Measurements from ENCODE around the gene RALB.

The RALB gene

DNA sequence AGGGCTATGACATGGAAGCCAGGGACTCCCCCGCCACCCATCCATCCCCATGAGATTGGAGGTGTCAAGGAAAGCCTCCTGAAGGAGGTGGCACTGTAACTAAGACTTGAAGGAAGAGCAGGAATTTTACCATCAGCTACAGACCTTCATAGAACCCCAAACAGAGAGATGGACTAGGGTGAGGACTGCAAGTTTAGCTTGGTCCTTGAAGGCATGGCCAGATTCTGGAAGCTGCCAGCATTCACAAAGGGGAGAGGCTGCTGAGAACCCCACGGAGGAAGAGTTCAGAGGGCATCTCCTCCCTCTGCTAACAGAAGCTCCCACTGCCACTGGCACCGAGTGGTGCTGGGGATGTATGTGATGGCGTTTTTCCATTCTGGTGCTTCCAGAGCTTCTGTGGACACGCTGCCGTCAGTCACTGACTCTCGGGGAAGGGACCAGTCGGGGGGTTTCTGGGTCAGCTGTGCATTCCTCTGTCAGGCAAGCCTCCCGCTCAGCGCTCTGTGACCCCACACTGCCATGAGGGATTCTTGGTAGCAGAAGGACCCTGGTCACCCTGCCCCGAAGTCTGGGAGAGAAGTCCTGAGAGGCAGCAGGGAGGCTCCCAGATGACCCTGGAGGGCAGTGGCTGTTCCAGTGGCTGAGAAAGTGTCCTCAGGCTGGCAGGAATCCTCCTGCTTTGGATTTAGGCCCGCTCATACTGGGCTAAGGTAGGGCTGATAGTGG is 47.5 kb upstream of the RALB start:
- H3K27me3 ChIP-seq (ENCODE audit: control insufficient read depth in 1 of 2, insufficient read depth in 1 of 2, low read length in 2 of 2), result peaks cover 0 to 10% of the 10 kb centered on the region in 2 experiments
- H3K4me2 ChIP-seq (ENCODE audit: low read length, poor library complexity, severe bottlenecking), result no peak overlapping the region
- no peaks in the 10 kb centered on the region for H3K4me1 ChIP-seq (ENCODE audit: control insufficient read depth, insufficient read depth, low read depth, low read length)
- no peak overlapping the region for H2BK120ac ChIP-seq (ENCODE audit: low read depth, low read length)
- H3K18ac ChIP-seq (ENCODE audit: low read depth in 1 of 2, low read length in 2 of 2), result no peak overlapping the region
- no peak overlapping the region for H2BK5ac ChIP-seq (ENCODE audit: low read depth, low read length, poor library complexity, severe bottlenecking)
- WGBS, result 97% methylated on average over 11 of the region's 12 CpGs
- H2BK12ac ChIP-seq (ENCODE audit: low read length in 2 of 2), result no peak overlapping the region
- H4K8ac ChIP-seq (ENCODE audit: low read length), result no peak overlapping the region
- no peak overlapping the region for H3K4ac ChIP-seq (ENCODE audit: low read depth in 1 of 2, low read length in 2 of 2)
- no peaks in the 10 kb centered on the region for H3K36me3 ChIP-seq (ENCODE audit: control insufficient read depth in 1 of 2, insufficient read depth in 2 of 2, low read depth in 1 of 2, low read length in 2 of 2)
- no peak overlapping the region for H3K9ac ChIP-seq (ENCODE audit: low read length)
- H2AFZ ChIP-seq (ENCODE audit: low read depth, low read length), result no peak overlapping the region
- H3K9me3 ChIP-seq (ENCODE audit: control insufficient read depth, low read length), result no peaks in the 10 kb centered on the region
- H3K14ac ChIP-seq (ENCODE audit: low read length in 2 of 2), result no peak overlapping the region
- no peak for DNase-seq
- no peaks in the 10 kb centered on the region for H3K79me1 ChIP-seq (replicated peaks; ENCODE audit: low read length, poor library complexity, severe bottlenecking)
- no peak overlapping the region for H4K91ac ChIP-seq (ENCODE audit: low read length)
- no peak overlapping the region for H3K4me3 ChIP-seq (ENCODE audit: insufficient read depth in 1 of 2, low read depth in 1 of 2, low read length in 2 of 2)
- H3K23ac ChIP-seq (ENCODE audit: low read length in 2 of 2), result no peak overlapping the region
- no peak overlapping the region for H2AK5ac ChIP-seq (ENCODE audit: low read length, severe bottlenecking)
- no peak overlapping the region for H3K27ac ChIP-seq (ENCODE audit: low read length, poor library complexity, severe bottlenecking)
- H2BK15ac ChIP-seq (ENCODE audit: low read depth, poor library complexity, severe bottlenecking), result no peak overlapping the region

DNA sequence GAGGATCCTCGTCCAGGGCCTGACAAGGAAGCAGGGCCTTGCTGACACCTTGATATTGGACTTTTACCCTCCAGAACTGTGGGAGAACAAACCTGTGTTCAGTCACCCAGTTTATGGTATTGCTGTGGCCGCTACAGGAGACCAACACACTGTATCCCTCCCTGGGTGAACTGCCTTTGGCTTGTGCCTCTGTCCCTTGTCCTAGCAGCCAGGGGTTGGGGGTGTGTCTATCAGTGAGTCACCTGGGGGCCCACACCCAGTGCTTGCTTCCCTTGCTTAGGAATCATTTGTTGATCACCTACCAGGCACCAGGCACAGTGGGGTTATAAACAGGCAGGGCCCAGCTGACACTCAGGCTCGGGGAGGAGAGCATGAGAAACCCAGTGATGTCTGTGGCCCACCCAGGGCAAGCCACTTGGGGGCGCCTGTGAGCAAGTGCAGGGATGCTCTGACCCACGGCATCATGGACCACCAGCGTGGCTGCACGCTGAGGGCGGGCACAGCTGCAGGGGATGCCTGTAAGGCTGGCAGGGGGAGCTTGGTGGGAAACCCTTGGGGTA is 46.5 kb upstream of the RALB start:
- Histone ChIP-seq H2BK5ac (ENCODE audit: low read depth, low read length, poor library complexity, severe bottlenecking) (no peak overlapping the region), H3K36me3 (ENCODE audit: control insufficient read depth in 1 of 2, insufficient read depth in 2 of 2, low read depth in 1 of 2, low read length in 2 of 2) (no peaks in the 10 kb centered on the region), H3K79me1 (replicated peaks; ENCODE audit: low read length, poor library complexity, severe bottlenecking) (peaks cover 3% of the 10 kb centered on the region), H3K14ac (ENCODE audit: low read length in 2 of 2) (no peak overlapping the region), H3K27ac (ENCODE audit: low read length, poor library complexity, severe bottlenecking) (no peak overlapping the region), H2BK120ac (ENCODE audit: low read depth, low read length) (no peak overlapping the region), H2BK15ac (ENCODE audit: low read depth, poor library complexity, severe bottlenecking) (no peak overlapping the region), H3K18ac (ENCODE audit: low read depth in 1 of 2, low read length in 2 of 2) (peak overlapping the region in 1 of 2 experiments; percentile 0), H2BK12ac (ENCODE audit: low read length in 2 of 2) (no peak overlapping the region), H3K4ac (ENCODE audit: low read depth in 1 of 2, low read length in 2 of 2) (no peak overlapping the region), H4K8ac (ENCODE audit: low read length) (no peak overlapping the region), H3K4me2 (ENCODE audit: low read length, poor library complexity, severe bottlenecking) (no peak overlapping the region), H3K23ac (ENCODE audit: low read length in 2 of 2) (no peak overlapping the region), H3K27me3 (ENCODE audit: control insufficient read depth in 1 of 2, insufficient read depth in 1 of 2, low read length in 2 of 2) (peaks cover 0 to 10% of the 10 kb centered on the region in 2 experiments), H4K91ac (ENCODE audit: low read length) (no peak overlapping the region), H3K4me1 (ENCODE audit: control insufficient read depth, insufficient read depth, low read depth, low read length) (peaks cover 3% of the 10 kb centered on the region), H3K9ac (ENCODE audit: low read length) (no peak overlapping the region), H2AK5ac (ENCODE audit: low read length, severe bottlenecking) (no peak overlapping the region), H3K9me3 (ENCODE audit: control insufficient read depth, low read length) (no peaks in the 10 kb centered on the region), H2AFZ (ENCODE audit: low read depth, low read length) (no peak overlapping the region), H3K4me3 (ENCODE audit: insufficient read depth in 1 of 2, low read depth in 1 of 2, low read length in 2 of 2) (no peak overlapping the region)
- DNase-seq, result no peak
- WGBS, result 49% methylated on average over 8 of the region's 8 CpGs

DNA sequence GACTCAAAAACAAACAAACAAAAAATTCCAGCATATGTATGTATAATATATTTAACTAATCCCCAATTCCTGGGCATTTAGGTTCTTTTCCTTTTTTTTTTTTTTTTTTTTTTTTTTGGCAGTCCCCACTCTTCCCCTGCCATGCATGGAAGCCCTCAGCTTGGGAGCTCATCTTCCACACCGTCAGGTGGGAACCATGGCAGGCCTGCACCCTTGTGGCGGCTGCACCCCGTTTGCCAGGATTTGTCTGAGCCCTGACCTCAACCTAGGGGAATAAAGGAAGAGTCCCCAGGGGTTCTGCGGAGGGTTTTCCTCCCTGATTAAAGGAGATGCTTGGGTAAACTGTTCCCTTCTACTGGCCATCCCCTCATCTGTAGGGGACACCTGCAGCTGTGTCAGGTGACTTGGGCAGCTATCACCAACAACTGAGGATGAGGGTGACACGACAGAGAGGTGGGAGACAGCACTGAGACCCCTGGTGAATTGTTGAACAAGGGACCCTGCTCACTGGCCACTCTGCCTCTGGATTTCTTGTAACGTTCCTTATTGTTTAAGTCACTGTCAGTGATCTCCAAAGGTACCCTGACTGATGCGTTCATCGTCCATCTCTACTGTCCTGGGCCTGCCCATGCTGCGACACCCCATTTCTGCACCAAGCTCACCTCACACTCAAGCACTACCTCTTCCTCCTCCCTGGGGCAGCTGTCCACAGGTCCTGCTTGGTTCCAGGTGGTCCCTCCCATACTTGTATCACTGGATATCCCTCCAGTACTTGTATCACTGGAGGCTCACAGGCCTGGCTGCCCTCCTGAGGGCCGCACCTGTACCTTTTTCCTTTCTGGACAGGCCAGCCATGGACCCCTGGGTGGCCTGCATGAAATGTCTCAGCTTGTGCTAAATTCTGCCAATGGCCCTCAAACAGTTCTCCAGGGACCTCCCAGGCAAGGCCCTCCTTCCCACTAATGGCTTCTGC is 44.0 kb upstream of the RALB start:
- Histone ChIP-seq H3K9me3 (ENCODE audit: control insufficient read depth, low read length) (no peaks in the 10 kb centered on the region), H3K23ac (ENCODE audit: low read length in 2 of 2) (no peak overlapping the region), H3K4me1 (ENCODE audit: control insufficient read depth, insufficient read depth, low read depth, low read length) (peaks cover 3% of the 10 kb centered on the region), H3K9ac (ENCODE audit: low read length) (no peak overlapping the region), H3K79me1 (replicated peaks; ENCODE audit: low read length, poor library complexity, severe bottlenecking) (peaks cover 3% of the 10 kb centered on the region), H4K91ac (ENCODE audit: low read length) (no peak overlapping the region), H3K14ac (ENCODE audit: low read length in 2 of 2) (no peak overlapping the region), H4K8ac (ENCODE audit: low read length) (no peak overlapping the region), H2AK5ac (ENCODE audit: low read length, severe bottlenecking) (no peak overlapping the region), H3K27ac (ENCODE audit: low read length, poor library complexity, severe bottlenecking) (no peak overlapping the region), H3K36me3 (ENCODE audit: control insufficient read depth in 1 of 2, insufficient read depth in 2 of 2, low read depth in 1 of 2, low read length in 2 of 2) (no peaks in the 10 kb centered on the region), H3K18ac (ENCODE audit: low read depth in 1 of 2, low read length in 2 of 2) (no peak overlapping the region), H2AFZ (ENCODE audit: low read depth, low read length) (no peak overlapping the region), H3K4me3 (ENCODE audit: insufficient read depth in 1 of 2, low read depth in 1 of 2, low read length in 2 of 2) (no peak overlapping the region), H3K4me2 (ENCODE audit: low read length, poor library complexity, severe bottlenecking) (no peak overlapping the region), H3K27me3 (ENCODE audit: control insufficient read depth in 1 of 2, insufficient read depth in 1 of 2, low read length in 2 of 2) (peaks cover 0 to 4% of the 10 kb centered on the region in 2 experiments), H2BK12ac (ENCODE audit: low read length in 2 of 2) (no peak overlapping the region), H2BK5ac (ENCODE audit: low read depth, low read length, poor library complexity, severe bottlenecking) (no peak overlapping the region), H2BK15ac (ENCODE audit: low read depth, poor library complexity, severe bottlenecking) (no peak overlapping the region), H3K4ac (ENCODE audit: low read depth in 1 of 2, low read length in 2 of 2) (no peak overlapping the region), H2BK120ac (ENCODE audit: low read depth, low read length) (no peak overlapping the region)
- 87% methylated on average over 10 of the region's 10 CpGs for WGBS
- DNase-seq, result no peak

All from mesenchymal stem cell (in vitro differentiated cells and primary cell).